HG02943 (cell line): ENCODE measurements around the gene CSNK1G2.

Source experiments
- ATAC-seq: cut with Tn5 transposase; IDR thresholded peaks from one replicate; pipeline ENCODE4 v1.9.1; 2021; ENCODE audit warnings: mild to moderate bottlenecking, low read depth, moderate library complexity; ENCODE audit not compliant: unreplicated experiment

The CSNK1G2 gene

GRCh38 chr19:1943661-1944087, 2.7 kb downstream of the CSNK1G2 start:
- no peak for ATAC-seq

- no peak for ATAC-seq
Measured at GRCh38 chr19:1944088-1944915, 3.3 kb downstream of the CSNK1G2 start.

GRCh38 chr19:1944916-1945561, 4.1 kb downstream of the CSNK1G2 start:
- no peak for ATAC-seq

- no peak for ATAC-seq
Measured at GRCh38 chr19:1945899-1946298, 4.9 kb downstream of the CSNK1G2 start.

- ATAC-seq: no peak
Measured at GRCh38 chr19:1947651-1948209, 6.8 kb downstream of the CSNK1G2 start.

GRCh38 chr19:1949304-1950101, 8.5 kb downstream of the CSNK1G2 start:
- no peak for ATAC-seq

- ATAC-seq: no peak
Measured at GRCh38 chr19:1950640-1951039, 9.7 kb downstream of the CSNK1G2 start.

- no peak for ATAC-seq
Measured at GRCh38 chr19:1952635-1953034, 11.7 kb downstream of the CSNK1G2 start.

- ATAC-seq: no peak
Measured at GRCh38 chr19:1953037-1953436, 12.1 kb downstream of the CSNK1G2 start.

- no peak for ATAC-seq
Measured at GRCh38 chr19:1953441-1954094, 12.6 kb downstream of the CSNK1G2 start.

GRCh38 chr19:1954532-1954933, 13.6 kb downstream of the CSNK1G2 start:
- ATAC-seq: no peak

- ATAC-seq: no peak
Measured at GRCh38 chr19:1955171-1956121, 14.5 kb downstream of the CSNK1G2 start.

GRCh38 chr19:1956122-1956494, 15.1 kb downstream of the CSNK1G2 start:
- ATAC-seq: no peak

- no peak for ATAC-seq
Measured at GRCh38 chr19:1956868-1957492, 16.0 kb downstream of the CSNK1G2 start.

- ATAC-seq: no peak
Measured at GRCh38 chr19:1957562-1958248, 16.7 kb downstream of the CSNK1G2 start.

GRCh38 chr19:1959928-1960589, 19.1 kb downstream of the CSNK1G2 start:
- ATAC-seq: no peak

GRCh38 chr19:1961000-1961883, 20.3 kb downstream of the CSNK1G2 start:
- no peak for ATAC-seq
